Stomach (tissue), 9 donors: ENCODE results near the gene PFDN6. TPM values are rescaled to one million over a fixed set of nuclear protein-coding genes. Genes with fewer than 3 reads are reported as not detected.

Experiments
- DNase-seq, 2 donors: peaks; one replicate each; pipeline versions ENCODE4 v3.0.0 to v3.0.0-alpha.2; 2013 to 2019
- H3K27ac ChIP-seq, 5 donors: fragments of 200-600 bp in 4 of 5; sonication (generic) in 4 of 5; one replicate each; pipeline ENCODE4 v1.5.1; 2013 to 2019; ENCODE audit warnings: mild to moderate bottlenecking in 1 of 5, moderate library complexity in 1 of 5
- H3K27me3 ChIP-seq, 3 donors: fragments of 200-600 bp; sonication (generic); one replicate each; pipeline ENCODE4 v1.5.1; 2017 to 2019; ENCODE audit warnings: mixed run types in 1 of 3
- H3K36me3 ChIP-seq, 4 donors: fragments of 200-600 bp; sonication (generic); 1 replicate in 3 of 4; 2 replicates in 1 of 4; pipeline ENCODE4 v1.5.1; 2016 to 2019
- H3K4me1 ChIP-seq, 4 donors: fragments of 200-600 bp; sonication (generic); one replicate each; pipeline ENCODE4 v1.5.1; 2016 to 2019
- H3K4me3 ChIP-seq, 4 donors: fragments of 200-600 bp; sonication (generic) in 3 of 4; one replicate each; pipeline ENCODE4 v1.5.1; 2016 to 2019; ENCODE audit warnings: mild to moderate bottlenecking in 1 of 4
- H3K9me3 ChIP-seq, 4 donors: fragments of 200-600 bp; sonication (generic); one replicate each; pipeline ENCODE4 v1.5.1; 2016 to 2019
- EP300 ChIP-seq: sonication (generic); formaldehyde crosslinking; IDR thresholded peaks from one replicate; pipeline ENCODE4 v1.6.1; 2017; ENCODE audit warnings: antibody characterized with exemption
- POLR2A ChIP-seq, 4 donors: fragments of 450-650 bp; IDR thresholded peaks; one replicate each; pipeline ENCODE4 v1.6.1; 2016; ENCODE audit warnings: antibody characterized with exemption in 4 of 4, control low read depth in 2 of 4, mild to moderate bottlenecking in 1 of 4, moderate library complexity in 1 of 4
- POLR2AphosphoS5 ChIP-seq, 3 donors: sonication (generic); formaldehyde crosslinking; IDR thresholded peaks; one replicate each; pipeline ENCODE4 v1.6.1; 2016; ENCODE audit warnings: antibody characterized with exemption in 3 of 3
- WGBS, 5 donors: extraction: QIAGEN DNeasy Blood & Tissue Kit in 3 of 5; methylation state at CpG; one replicate each; pipeline versions ENCODE4 v1.1.5 to v1.1.7; 2013 to 2018; 5-methylcytosine and 5-hydroxymethylcytosine counted together
- intact Hi-C: fragments of 100-400 bp; cut with DNase I; formaldehyde crosslinking; loops from one replicate; pipeline ENCODE4 v1.15.1; 2023; ENCODE audit warnings: low total_unique reads
- polyA plus RNA-seq, 3 donors: library from polyadenylated mRNA; stranded (reverse); fragments of 200-250 nt; gene quantifications; one replicate each; pipeline ENCODE4 v1.2.3, GENCODE V29; 2013
- total RNA-seq, 5 donors: library from RNA; depleted of rRNA; stranded (reverse); fragments of >200 nt; gene quantifications; one replicate each; pipeline versions ENCODE4 v1.1.0 to v1.2.3, GENCODE V29; 2014 to 2016
- TF ChIP-seq, protein P1 (sequence below), 7 experiments: fragments of 450-650 bp in 4 of 7; fragments of 200-600 bp in 3 of 7; sonication (generic) in 3 of 7; IDR thresholded peaks; one replicate each; pipeline ENCODE4 v1.5.1; 2016 to 2019; ENCODE audit warnings: antibody characterized with exemption in 7 of 7, control low read depth in 2 of 7, mild to moderate bottlenecking in 1 of 7
- donor health status: healthy with polysubstance abuse.
- donor health status: Bipolar disorder and iron deficiency.
- donor health status: healthy.

Gene PFDN6
- total and polyA plus RNA-seq, 8 donors, result 9.7 to 265 (median 32.9) TPM; not detected in 1

DNA sequence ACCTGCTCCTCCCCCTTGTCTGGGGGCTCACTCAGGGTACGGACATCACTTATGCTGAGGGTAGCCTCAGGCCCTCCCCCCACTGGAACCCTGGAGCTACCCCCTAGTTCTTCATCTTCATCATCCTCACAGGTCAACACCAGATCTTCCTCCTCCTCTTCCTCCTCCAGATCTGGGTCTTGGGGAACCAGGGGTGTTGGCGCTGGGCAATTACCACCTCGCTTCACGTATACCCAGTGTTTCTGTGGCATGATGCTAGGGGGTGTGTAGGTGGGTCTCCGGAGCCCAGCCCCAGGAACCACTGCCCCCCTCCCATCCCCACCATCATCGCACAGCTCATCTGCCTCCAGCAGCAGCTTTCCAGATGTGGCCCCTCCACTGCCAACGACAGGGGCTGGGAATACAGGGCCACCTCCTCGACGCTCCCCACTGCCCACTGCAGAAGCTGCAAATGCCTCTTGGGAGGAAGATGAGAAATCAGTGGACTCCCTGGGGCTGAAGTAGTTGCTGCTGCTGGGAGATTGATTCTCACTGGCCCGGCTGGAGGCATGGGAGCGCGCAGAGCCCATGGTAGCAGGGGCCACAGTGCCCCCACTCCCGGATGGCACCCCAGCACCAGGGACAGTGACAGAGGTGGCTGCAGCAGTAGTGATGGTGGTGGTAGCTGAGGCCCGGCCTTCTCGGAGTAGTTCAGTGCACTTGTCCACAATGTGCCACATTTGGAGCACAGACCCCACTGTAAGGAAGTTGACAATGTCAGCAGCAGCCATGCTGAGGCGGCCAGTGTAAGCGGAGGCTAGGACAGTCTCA is 26.6 kb downstream of the PFDN6 start:
- intact Hi-C loops, result no loop called here
- TF ChIP-seq EP300, result no peak
- TF ChIP-seq, protein P1, sequence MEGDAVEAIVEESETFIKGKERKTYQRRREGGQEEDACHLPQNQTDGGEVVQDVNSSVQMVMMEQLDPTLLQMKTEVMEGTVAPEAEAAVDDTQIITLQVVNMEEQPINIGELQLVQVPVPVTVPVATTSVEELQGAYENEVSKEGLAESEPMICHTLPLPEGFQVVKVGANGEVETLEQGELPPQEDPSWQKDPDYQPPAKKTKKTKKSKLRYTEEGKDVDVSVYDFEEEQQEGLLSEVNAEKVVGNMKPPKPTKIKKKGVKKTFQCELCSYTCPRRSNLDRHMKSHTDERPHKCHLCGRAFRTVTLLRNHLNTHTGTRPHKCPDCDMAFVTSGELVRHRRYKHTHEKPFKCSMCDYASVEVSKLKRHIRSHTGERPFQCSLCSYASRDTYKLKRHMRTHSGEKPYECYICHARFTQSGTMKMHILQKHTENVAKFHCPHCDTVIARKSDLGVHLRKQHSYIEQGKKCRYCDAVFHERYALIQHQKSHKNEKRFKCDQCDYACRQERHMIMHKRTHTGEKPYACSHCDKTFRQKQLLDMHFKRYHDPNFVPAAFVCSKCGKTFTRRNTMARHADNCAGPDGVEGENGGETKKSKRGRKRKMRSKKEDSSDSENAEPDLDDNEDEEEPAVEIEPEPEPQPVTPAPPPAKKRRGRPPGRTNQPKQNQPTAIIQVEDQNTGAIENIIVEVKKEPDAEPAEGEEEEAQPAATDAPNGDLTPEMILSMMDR (IDR thresholded peaks at IDR 0.05), result no peak
- no peak for TF ChIP-seq POLR2AphosphoS5 (IDR thresholded peaks at IDR 0.05)
- TF ChIP-seq POLR2A (IDR thresholded peaks at IDR 0.05), result no peak
- Histone ChIP-seq H3K4me1 (peaks cover 46 to 82% (median 80%) of the 10 kb centered on the region in 4 donors), H3K27me3 (no peaks in the 10 kb centered on the region), H3K27ac (peak overlapping the region in 3 of 5 donors; percentile 97), H3K9me3 (no peaks in the 10 kb centered on the region), H3K36me3 (peaks cover 27 to 46% (median 41%) of the 10 kb centered on the region in 4 donors), H3K4me3 (no peak overlapping the region)
- 89 to 92% (median 91%) methylated on average over 15 to 17 of the region's 17 CpGs for WGBS, 5 donors
- DNase-seq, result no peak

DNA sequence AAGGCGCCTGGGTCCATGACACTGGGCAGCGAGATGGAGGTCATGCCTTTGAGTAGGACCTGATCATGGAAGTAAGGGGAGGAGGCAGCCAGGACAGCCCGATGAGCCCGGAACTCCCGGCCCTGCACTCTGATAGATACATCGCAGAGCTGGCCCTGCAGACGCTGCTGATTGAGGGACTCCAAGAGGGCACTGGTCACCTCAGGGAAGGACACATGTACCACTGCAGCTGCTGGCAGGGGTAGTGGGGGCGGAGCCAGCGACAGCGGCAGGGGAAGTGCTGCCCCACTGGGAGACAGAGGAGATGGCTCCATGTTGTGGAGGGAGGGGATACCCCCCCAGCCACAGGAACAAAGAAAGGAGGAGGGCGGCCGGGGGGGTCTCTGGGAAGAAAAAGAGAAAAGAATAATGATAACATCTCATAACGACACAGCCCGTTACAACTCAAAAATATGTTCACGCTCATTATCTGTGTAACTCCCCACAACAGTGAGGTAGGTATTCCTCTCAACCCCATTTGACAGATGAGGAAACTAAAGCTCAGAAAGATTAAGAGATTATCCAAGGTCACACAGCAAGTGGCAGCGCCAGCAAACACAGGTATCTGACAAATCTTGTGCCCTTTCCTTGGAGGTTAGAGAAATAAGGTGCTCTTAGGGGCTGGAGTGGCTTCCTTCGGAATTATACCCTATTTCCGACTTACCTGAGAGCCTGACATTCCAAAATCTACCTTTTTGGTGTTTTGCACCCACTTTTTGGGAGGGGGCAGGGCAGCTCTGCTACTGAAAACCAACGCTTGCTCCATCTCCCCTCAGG is 27.4 kb downstream of the PFDN6 start:
- Histone ChIP-seq H3K9me3 (no peaks in the 10 kb centered on the region), H3K4me1 (peaks cover 50 to 82% (median 80%) of the 10 kb centered on the region in 4 donors), H3K36me3 (peaks cover 27 to 45% (median 40%) of the 10 kb centered on the region in 4 donors), H3K27me3 (no peaks in the 10 kb centered on the region), H3K4me3 (peak overlapping the region; percentile 47 to 58 (median 53)), H3K27ac (peak overlapping the region; percentile 22 to 97 (median 89))
- intact Hi-C loops, result no loop called here
- TF ChIP-seq POLR2A (IDR thresholded peaks at IDR 0.05) (no peak), EP300 (no peak), POLR2AphosphoS5 (IDR thresholded peaks at IDR 0.05) (no peak)
- TF ChIP-seq, protein P1 (IDR thresholded peaks at IDR 0.05), result no peak
- WGBS, 5 donors, result 74 to 79% (median 76%) methylated on average over 19 of the region's 19 CpGs
- peak in 1 of 2 donors; percentile 42 for DNase-seq

DNA sequence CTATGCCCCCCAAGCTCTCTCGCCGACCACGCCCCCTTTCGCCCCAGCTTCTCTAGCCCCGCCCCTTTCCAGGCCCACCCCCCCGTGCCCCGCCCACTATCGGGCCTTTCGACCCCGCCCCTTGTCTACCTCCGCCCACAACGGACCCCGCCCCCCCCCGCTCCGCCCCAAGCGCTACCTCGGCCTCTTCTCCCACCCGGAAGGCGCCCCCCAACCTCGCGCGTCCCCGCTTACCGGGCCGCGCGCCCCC is 27.9 kb downstream of the PFDN6 start:
- H3K9me3 ChIP-seq, result no peaks in the 10 kb centered on the region
- H3K4me3 ChIP-seq, result peak overlapping the region; percentile 47 to 58 (median 53)
- peaks cover 48 to 81% (median 80%) of the 10 kb centered on the region in 4 donors for H3K4me1 ChIP-seq
- WGBS, 5 donors, result 1 to 4% (median 1%) methylated on average over 6 to 27 of the region's 27 CpGs
- TF ChIP-seq POLR2AphosphoS5 (IDR thresholded peaks at IDR 0.05) (no peak), EP300 (no peak), POLR2A (IDR thresholded peaks at IDR 0.05) (no peak)
- TF ChIP-seq, protein P1 (IDR thresholded peaks at IDR 0.05), result no peak
- intact Hi-C loops, result no loop called here
- H3K27me3 ChIP-seq, result no peaks in the 10 kb centered on the region
- DNase-seq, result no peak
- peaks cover 27 to 45% (median 40%) of the 10 kb centered on the region in 4 donors for H3K36me3 ChIP-seq
- peak overlapping the region; percentile 80 to 97 (median 89) for H3K27ac ChIP-seq

- DNase-seq, result peak; percentile 99 to 100
- Histone ChIP-seq H3K9me3 (no peaks in the 10 kb centered on the region), H3K27me3 (no peaks in the 10 kb centered on the region), H3K4me3 (peak within 1 kb of the TSS; percentile 47 to 58 (median 53)), H3K36me3 (peaks cover 27 to 45% (median 40%) of the 10 kb centered on the region in 4 donors), H3K4me1 (peaks cover 46 to 76% (median 76%) of the 10 kb centered on the region in 4 donors), H3K27ac (peak within 1 kb of the TSS; percentile 80 to 97 (median 89))
- WGBS, 5 donors, result 0 to 1% (median 1%) methylated on average over 28 to 44 of the region's 44 CpGs
- intact Hi-C loops, result no loop called here
- peak; percentile 24 to 81 (median 42) for TF ChIP-seq POLR2AphosphoS5 (IDR thresholded peaks at IDR 0.05)
- no peak for TF ChIP-seq POLR2A (IDR thresholded peaks at IDR 0.05)
- no peak for TF ChIP-seq EP300
Observed at GRCh38 chr6:33317669-33318425, 28.4 kb downstream of the PFDN6 start, which contains the start of gene ZBTB22. Gene ZBTB22, minus strand, starts transcription at chr6:33317744. Its CDS starts 828 bp downstream, at chr6:33316916.
